COR-L47 (cell line): ENCODE results near the gene PDILT.
"Not testable (repeated sequence)": the region's sequence is repeated elsewhere in the genome, so short reads cannot be mapped to it uniquely, and the experiment has no call there.

ENCODE experiments used
- DNase-seq: peaks from one replicate; lab custom pipeline; 2025; lab: John Stamatoyannopoulos, UW

The PDILT gene

GRCh38 chr16:20320592-20320991 is 83.9 kb downstream of the PDILT start:
- no peak for DNase-seq

- no peak for DNase-seq
These were observed 84.4 kb downstream of the PDILT start for GRCh38 chr16:20320178-20320577.

GRCh38 chr16:20319406-20319805 is 85.1 kb downstream of the PDILT start:
- no peak for DNase-seq

- no peak for DNase-seq
These were observed 86.1 kb downstream of the PDILT start for GRCh38 chr16:20318437-20318836.

GRCh38 chr16:20318006-20318405 is 86.5 kb downstream of the PDILT start:
- no peak for DNase-seq

- no peak for DNase-seq
These were observed 87.4 kb downstream of the PDILT start for GRCh38 chr16:20317117-20317516.

- no peak for DNase-seq
These were observed 87.8 kb downstream of the PDILT start for GRCh38 chr16:20316715-20317114.

GRCh38 chr16:20315764-20316163 is 88.8 kb downstream of the PDILT start:
- no peak for DNase-seq

- DNase-seq: no peak
These were observed 90.0 kb downstream of the PDILT start for GRCh38 chr16:20314575-20314974.

GRCh38 chr16:20313741-20314140 is 90.8 kb downstream of the PDILT start:
- DNase-seq: no peak

GRCh38 chr16:20312536-20313095 is 91.9 kb downstream of the PDILT start:
- DNase-seq: not testable (repeated sequence)

- DNase-seq: no peak
These were observed 93.0 kb downstream of the PDILT start for GRCh38 chr16:20311548-20311947.

GRCh38 chr16:20310421-20311395 is 93.8 kb downstream of the PDILT start:
- DNase-seq: no peak

- DNase-seq: no peak
These were observed 94.8 kb downstream of the PDILT start for GRCh38 chr16:20309786-20310185.
